ENCODE data around the gene SPATA4. TPM values are rescaled to one million over a fixed set of nuclear protein-coding genes. Genes with fewer than 3 reads are reported as not detected.

SPATA4 gene
- total RNA-seq: under 0.01 and 0.22 TPM in 2 replicates

GRCh38 chr4:176195184-176195978 lies at the start of gene SPATA4:
Gene SPATA4, minus strand, starts transcription at chr4:176195585. Its CDS starts 23 bp downstream, at chr4:176195562.

Other genes starting within 250 kb of the SPATA4 start
- 0.65 and 0.93 TPM in 2 replicates for gene WDR17, start 129.7 kb downstream of the SPATA4 start, total RNA-seq
- not detected in 2 replicates for gene ASB5, start 73.6 kb upstream of the SPATA4 start, total RNA-seq
- gene SPCS3, start 124.4 kb upstream of the SPATA4 start, total RNA-seq: 207 and 215 TPM in 2 replicates

Measured in thoracic aorta endothelial cell (primary cell).